HG02678 (cell line): Measurements from ENCODE around the gene HDGFL1.

Experiments used
- ATAC-seq: cut with Tn5 transposase; IDR thresholded peaks from one replicate; pipeline ENCODE4 v1.9.1; 2021; ENCODE audit warnings: mild to moderate bottlenecking, moderate library complexity; ENCODE audit not compliant: unreplicated experiment

Gene HDGFL1

GRCh38 chr6:22589118-22589517 lies 19.8 kb downstream of the HDGFL1 start:
- ATAC-seq = no peak

DNA sequence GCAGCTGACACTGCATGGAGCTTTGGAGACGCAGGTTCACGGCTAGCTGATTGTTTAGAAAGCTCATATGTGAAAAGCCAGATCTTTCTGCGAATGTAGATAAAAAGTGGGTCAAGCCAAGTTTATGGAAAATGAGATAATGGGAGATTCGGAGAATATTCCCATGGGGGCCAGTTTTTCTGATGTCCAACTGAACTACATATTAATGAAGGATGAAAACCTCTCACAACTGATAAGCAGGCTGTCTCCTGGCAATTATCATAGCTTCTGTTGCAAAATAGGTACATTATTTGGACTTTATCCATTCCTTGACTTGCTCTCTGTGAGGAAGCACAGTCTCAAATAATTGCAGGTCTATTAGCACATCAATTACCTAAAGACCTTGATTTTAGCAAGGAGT lies 21.1 kb downstream of the HDGFL1 start:
- ATAC-seq = no peak

GRCh38 chr6:22593895-22594294 lies 24.5 kb downstream of the HDGFL1 start:
- ATAC-seq = no peak

- no peak for ATAC-seq
These were observed 26.6 kb downstream of the HDGFL1 start for GRCh38 chr6:22596011-22596410.

DNA sequence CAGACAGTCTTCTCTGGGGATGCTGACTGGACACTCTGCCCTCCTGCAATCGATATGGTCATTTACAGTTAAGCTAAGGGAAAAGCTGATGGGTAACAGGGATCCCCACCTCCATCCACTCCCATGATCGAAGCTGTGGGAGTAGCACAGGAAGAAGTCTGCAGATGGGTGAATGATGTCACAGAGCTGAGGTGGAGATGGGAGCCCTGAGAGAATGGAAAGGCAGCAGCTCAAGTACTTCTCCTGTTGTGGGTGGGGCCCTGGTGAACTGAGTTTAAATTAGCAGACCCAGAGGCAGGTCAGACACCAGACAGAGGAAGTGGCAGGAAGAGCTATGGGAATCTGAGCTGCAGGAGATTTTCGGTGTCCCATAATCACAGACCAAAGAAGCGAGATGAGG lies 29.0 kb downstream of the HDGFL1 start:
- no peak for ATAC-seq

GRCh38 chr6:22600059-22600458 lies 30.7 kb downstream of the HDGFL1 start:
- ATAC-seq = no peak

DNA sequence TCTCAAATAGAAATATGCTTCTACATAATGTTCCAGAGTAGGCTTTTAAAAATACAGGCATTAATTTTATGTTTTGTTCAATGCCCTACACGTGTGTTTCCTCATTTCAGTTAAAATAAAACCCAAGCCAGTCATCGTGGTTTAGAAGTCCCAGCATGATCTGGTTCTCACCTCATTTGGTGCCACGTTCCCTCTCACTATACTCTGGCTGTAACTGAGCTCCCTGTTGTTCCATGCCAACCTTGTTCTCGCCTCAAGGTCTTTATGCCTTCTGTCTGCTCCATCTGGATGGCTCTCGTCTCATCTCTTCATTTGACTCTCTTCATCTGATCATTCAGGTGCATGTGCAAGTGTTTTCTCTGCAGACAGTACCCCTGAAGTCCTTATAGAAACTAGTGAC lies 32.6 kb downstream of the HDGFL1 start:
- no peak for ATAC-seq

GRCh38 chr6:22605736-22606135 lies 36.4 kb downstream of the HDGFL1 start:
- ATAC-seq = no peak

GRCh38 chr6:22610127-22610526 lies 40.8 kb downstream of the HDGFL1 start:
- no peak for ATAC-seq

- no peak for ATAC-seq
These were observed 42.9 kb downstream of the HDGFL1 start for GRCh38 chr6:22612236-22612635.

GRCh38 chr6:22613051-22613450 lies 43.7 kb downstream of the HDGFL1 start:
- ATAC-seq = no peak

GRCh38 chr6:22613695-22614094 lies 44.3 kb downstream of the HDGFL1 start:
- no peak for ATAC-seq

GRCh38 chr6:22614547-22614946 lies 45.2 kb downstream of the HDGFL1 start:
- ATAC-seq = no peak

GRCh38 chr6:22621028-22621427 lies 51.7 kb downstream of the HDGFL1 start:
- ATAC-seq = no peak
